ENCODE measurements around the gene IL13. TPM values are rescaled to one million over a fixed set of nuclear protein-coding genes. Genes with fewer than 3 reads are reported as not detected.
"Not testable (repeated sequence)": the region's sequence is repeated elsewhere in the genome, so short reads cannot be mapped to it uniquely, and the experiment has no call there.

The IL13 gene
- total RNA-seq, 1 donor from 2014 or later, result not detected

GRCh38 chr5:132627470-132627869 is 30.5 kb upstream of the IL13 start:
- Mint-ChIP-seq H3K36me3 (ENCODE audit: low read depth) (peaks cover 18% of the 10 kb centered on the region), H3K27me3 (ENCODE audit: low read depth) (no peaks in the 10 kb centered on the region), H3K9me3 (ENCODE audit: low read depth) (no peaks in the 10 kb centered on the region), H3K4me1 (ENCODE audit: low read depth) (peaks cover 6% of the 10 kb centered on the region), H3K27ac (ENCODE audit: unreplicated experiment) (no peak overlapping the region), H3K4me3 (ENCODE audit: unreplicated experiment) (no peak overlapping the region)
- DNase-seq (ENCODE audit: low spot score), result no peak
- TF ChIP-seq CTCF (IDR thresholded peaks at IDR 0.05), result no peak

- Mint-ChIP-seq H3K4me1 (ENCODE audit: low read depth) (no peaks in the 10 kb centered on the region), H3K36me3 (ENCODE audit: low read depth) (peaks cover 13% of the 10 kb centered on the region), H3K4me3 (ENCODE audit: unreplicated experiment) (no peak overlapping the region), H3K27ac (ENCODE audit: unreplicated experiment) (no peak overlapping the region), H3K9me3 (ENCODE audit: low read depth) (no peaks in the 10 kb centered on the region), H3K27me3 (ENCODE audit: low read depth) (no peaks in the 10 kb centered on the region)
- no peak for TF ChIP-seq CTCF (IDR thresholded peaks at IDR 0.05)
- DNase-seq (ENCODE audit: low spot score), result no peak
Observed at GRCh38 chr5:132628814-132629213, 29.2 kb upstream of the IL13 start.

- H3K27ac Mint-ChIP-seq (ENCODE audit: unreplicated experiment), result no peak overlapping the region
Observed at GRCh38 chr5:132629230-132629944, 28.6 kb upstream of the IL13 start.

GRCh38 chr5:132633587-132633986 is 24.4 kb upstream of the IL13 start:
- peaks cover 20% of the 10 kb centered on the region for H3K36me3 Mint-ChIP-seq (ENCODE audit: low read depth)
- not testable (repeated sequence) for H3K4me3 Mint-ChIP-seq (ENCODE audit: unreplicated experiment); H3K9me3 Mint-ChIP-seq (ENCODE audit: low read depth); H3K27me3 Mint-ChIP-seq (ENCODE audit: low read depth); DNase-seq (ENCODE audit: low spot score); H3K27ac Mint-ChIP-seq (ENCODE audit: unreplicated experiment); H3K4me1 Mint-ChIP-seq (ENCODE audit: low read depth)

More at GRCh38 chr5:132629230-132629944, 28.6 kb upstream of the IL13 start:
- no peak for DNase-seq (ENCODE audit: low spot score)
- Mint-ChIP-seq H3K36me3 (ENCODE audit: low read depth) (peaks cover 13% of the 10 kb centered on the region), H3K4me3 (ENCODE audit: unreplicated experiment) (no peak overlapping the region), H3K9me3 (ENCODE audit: low read depth) (no peaks in the 10 kb centered on the region), H3K4me1 (ENCODE audit: low read depth) (no peaks in the 10 kb centered on the region), H3K27me3 (ENCODE audit: low read depth) (no peaks in the 10 kb centered on the region)
- no peak for TF ChIP-seq CTCF (IDR thresholded peaks at IDR 0.05)

GRCh38 chr5:132635873-132636272 is 22.1 kb upstream of the IL13 start:
- Mint-ChIP-seq H3K27ac (ENCODE audit: unreplicated experiment) (no peak overlapping the region), H3K36me3 (ENCODE audit: low read depth) (peaks cover 22% of the 10 kb centered on the region), H3K4me1 (ENCODE audit: low read depth) (peaks cover 3% of the 10 kb centered on the region), H3K4me3 (ENCODE audit: unreplicated experiment) (no peak overlapping the region), H3K27me3 (ENCODE audit: low read depth) (no peaks in the 10 kb centered on the region), H3K9me3 (ENCODE audit: low read depth) (no peaks in the 10 kb centered on the region)
- DNase-seq (ENCODE audit: low spot score), result no peak
- TF ChIP-seq CTCF (IDR thresholded peaks at IDR 0.05), result no peak

- Mint-ChIP-seq H3K27me3 (ENCODE audit: low read depth) (no peaks in the 10 kb centered on the region), H3K36me3 (ENCODE audit: low read depth) (peaks cover 23% of the 10 kb centered on the region), H3K4me1 (ENCODE audit: low read depth) (peaks cover 3% of the 10 kb centered on the region), H3K9me3 (ENCODE audit: low read depth) (no peaks in the 10 kb centered on the region), H3K4me3 (ENCODE audit: unreplicated experiment) (no peak overlapping the region), H3K27ac (ENCODE audit: unreplicated experiment) (no peak overlapping the region)
- no peak for DNase-seq (ENCODE audit: low spot score)
- no peak for TF ChIP-seq CTCF (IDR thresholded peaks at IDR 0.05)
Observed at GRCh38 chr5:132637241-132637640, 20.7 kb upstream of the IL13 start.
